HCT116 (cell line): Measurements from ENCODE around the gene SERF2.

Experiments
- CTCF ChIP-seq, 3 experiments: fragments of 200-600 bp in 1 of 3; sonication (generic) in 1 of 3; IDR thresholded peaks in 2 of 3; conservative IDR thresholded peaks in 1 of 3; 2 replicates each; pipeline ENCODE4 v1.5.1; 2012 to 2017; ENCODE audit warnings: low read depth in 2 of 3, low read length in 2 of 3, antibody characterized with exemption in 1 of 3, borderline replicate concordance in 1 of 3, control low read depth in 1 of 3, mild to moderate bottlenecking in 1 of 3, mixed read lengths in 1 of 3, mixed run types in 1 of 3, moderate library complexity in 1 of 3; ENCODE audit not compliant: insufficient read depth in 1 of 3
- EZH2 ChIP-seq: fragments of 200-600 bp; sonication (generic); IDR thresholded peaks from 2 replicates; pipeline ENCODE4 v1.6.1; 2017; ENCODE audit warnings: antibody characterized with exemption, mixed run types
- EZH2phosphoT487 ChIP-seq: fragments of 200-600 bp; IDR thresholded peaks from 2 replicates; pipeline ENCODE4 v1.6.1; 2018; ENCODE audit warnings: antibody characterized with exemption, borderline replicate concordance
- FOSL1 ChIP-seq: IDR thresholded peaks from 2 replicates; pipeline ENCODE4 v1.6.1; 2012; ENCODE audit warnings: low read depth
- POLR2A ChIP-seq: IDR thresholded peaks from 2 replicates; pipeline ENCODE4 v1.7.0; 2011; ENCODE audit warnings: borderline replicate concordance; ENCODE audit not compliant: insufficient read depth, insufficient read length; ENCODE audit errors: extremely low read depth
- POLR2AphosphoS5 ChIP-seq: IDR thresholded peaks from 2 replicates; pipeline ENCODE4 v1.6.1; 2011; ENCODE audit warnings: mild to moderate bottlenecking, low read depth, low read length, moderate library complexity
- RAD21 ChIP-seq: IDR thresholded peaks from 2 replicates; pipeline ENCODE4 v1.6.1; 2012; ENCODE audit warnings: low read depth, mild to moderate bottlenecking
- REST ChIP-seq: IDR thresholded peaks from 2 replicates; pipeline ENCODE4 v1.6.1; 2012; ENCODE audit warnings: low read depth
- SP1 ChIP-seq: IDR thresholded peaks from 2 replicates; pipeline ENCODE4 v1.6.1; 2012; ENCODE audit warnings: low read depth
- YY1 ChIP-seq: IDR thresholded peaks from 2 replicates; pipeline ENCODE4 v1.6.1; 2011; ENCODE audit warnings: low read length, low read depth, moderate library complexity, mild to moderate bottlenecking; ENCODE audit not compliant: insufficient replicate concordance; ENCODE audit errors: extremely low read depth
- ZBTB33 ChIP-seq: IDR thresholded peaks from 2 replicates; pipeline ENCODE4 v1.6.1; 2011; ENCODE audit warnings: mild to moderate bottlenecking, low read length, moderate library complexity; ENCODE audit not compliant: insufficient replicate concordance; ENCODE audit errors: extremely low read depth
- ZNF274 ChIP-seq: fragments of 200-500 bp; sonication (Bioruptor generic); IDR thresholded peaks from 2 replicates; pipeline ENCODE4 v1.6.1; 2014; ENCODE audit warnings: mild to moderate bottlenecking, low read depth, low read length, inconsistent platforms

GRCh38 chr15:43799209-43799944, 7.3 kb downstream of the SERF2 start:
- 0 out of 6 replicates have a peak, but pooled peaks of 1 of the 3 experiments have one; percentile 4 for TF ChIP-seq CTCF (IDR thresholded peaks at IDR 0.05 in 2 of 3, conservative IDR thresholded peaks at IDR 0.05 in 1 of 3; ENCODE audit: borderline replicate concordance in 1 of 3, insufficient read depth in 1 of 3, low read depth in 2 of 3, low read length in 2 of 3)
- TF ChIP-seq EZH2: no peak
- no peak for TF ChIP-seq POLR2A
- TF ChIP-seq ZBTB33: no peak
- TF ChIP-seq ZNF274: no peak
- TF ChIP-seq YY1: no peak
- no peak for TF ChIP-seq REST
- TF ChIP-seq RAD21: no peak
- TF ChIP-seq POLR2AphosphoS5: no peak
- TF ChIP-seq FOSL1: no peak
- no peak for TF ChIP-seq SP1
- TF ChIP-seq EZH2phosphoT487: no peak
